DLD1 (cell line): ENCODE data around the gene ZNF488.

ENCODE experiments used
- in situ Hi-C: cut with HindIII; loops from 2 replicates; pipeline ENCODE4 v1.10.0; 2017; ENCODE audit warnings: low sequenced_read_pairs

Gene ZNF488

GRCh38 chr10:47332371-47332770 is 51.7 kb downstream of the ZNF488 start:
- in situ Hi-C loops: no loop called here

GRCh38 chr10:47331954-47332353 is 52.1 kb downstream of the ZNF488 start:
- in situ Hi-C loops: no loop called here

GRCh38 chr10:47331491-47331890 is 52.6 kb downstream of the ZNF488 start:
- in situ Hi-C loops: no loop called here

- in situ Hi-C loops: no loop called here
These were observed 53.3 kb downstream of the ZNF488 start for GRCh38 chr10:47330804-47331203.

- in situ Hi-C loops: no loop called here
These were observed 53.7 kb downstream of the ZNF488 start for GRCh38 chr10:47330366-47330765.

- in situ Hi-C loops: no loop called here
These were observed 54.2 kb downstream of the ZNF488 start for GRCh38 chr10:47329855-47330254.

GRCh38 chr10:47326927-47327330 is 57.2 kb downstream of the ZNF488 start:
- in situ Hi-C loops: no loop called here

- in situ Hi-C loops: no loop called here
These were observed 57.7 kb downstream of the ZNF488 start for GRCh38 chr10:47326306-47326926.

GRCh38 chr10:47325303-47326291 is 58.5 kb downstream of the ZNF488 start:
- in situ Hi-C loops: no loop called here

GRCh38 chr10:47323636-47324296 is 60.3 kb downstream of the ZNF488 start:
- in situ Hi-C loops: loop anchor here (25.0 kb wide), 1 partner anchor 286 kb away; no protein-coding TSS in a partner anchor

- in situ Hi-C loops: loop anchor here (25.0 kb wide), 1 partner anchor 286 kb away; no protein-coding TSS in a partner anchor
These were observed 61.0 kb downstream of the ZNF488 start for GRCh38 chr10:47323087-47323486.

GRCh38 chr10:47322300-47323061 is 61.6 kb downstream of the ZNF488 start, which contains the start of gene GDF2:
Gene GDF2 (plus strand): TSS chr10:47322454. CDS start chr10:47322669, 215 bp downstream.
- in situ Hi-C loops: loop anchor here (25.0 kb wide), 1 partner anchor 285 kb away; no protein-coding TSS in a partner anchor

- in situ Hi-C loops: loop anchor here (25.0 kb wide), 1 partner anchor 284 kb away; no protein-coding TSS in a partner anchor
These were observed 62.4 kb downstream of the ZNF488 start for GRCh38 chr10:47321521-47322195.

GRCh38 chr10:47320812-47321211 is 63.3 kb downstream of the ZNF488 start:
- in situ Hi-C loops: loop anchor here (25.0 kb wide), 1 partner anchor 284 kb away; no protein-coding TSS in a partner anchor

GRCh38 chr10:47319784-47320183 is 64.3 kb downstream of the ZNF488 start:
- in situ Hi-C loops: loop anchor here (25.0 kb wide), 1 partner anchor 282 kb away; no protein-coding TSS in a partner anchor

- in situ Hi-C loops: loop anchor here (25.0 kb wide), 1 partner anchor 281 kb away; no protein-coding TSS in a partner anchor
These were observed 65.4 kb downstream of the ZNF488 start for GRCh38 chr10:47318706-47319105.

- in situ Hi-C loops: loop anchor here (25.0 kb wide), 1 partner anchor 280 kb away; no protein-coding TSS in a partner anchor
These were observed 66.8 kb downstream of the ZNF488 start for GRCh38 chr10:47317251-47317650.

- in situ Hi-C loops: loop anchor here (25.0 kb wide), 1 partner anchor 279 kb away; no protein-coding TSS in a partner anchor
These were observed 68.0 kb downstream of the ZNF488 start for GRCh38 chr10:47316131-47316530.
